Mononuclear cell (primary cell): Measurements from ENCODE around the gene CD209. TPM values are rescaled to one million over a fixed set of nuclear protein-coding genes. Genes with fewer than 3 reads are reported as not detected.

Experiments used
- H3K27me3 ChIP-seq: 2 replicates; pipeline ENCODE4 v1.6.0; 2011; ENCODE audit warnings: low read length, control low read depth; ENCODE audit not compliant: insufficient read depth
- H3K4me1 ChIP-seq: 2 replicates; pipeline ENCODE4 v1.5.1; 2011; ENCODE audit warnings: mild to moderate bottlenecking, low read length, control low read depth; ENCODE audit not compliant: insufficient read depth
- H3K4me3 ChIP-seq: 2 replicates; pipeline ENCODE4 v1.5.1; 2011; ENCODE audit warnings: mild to moderate bottlenecking, low read length, moderate library complexity
- H3K9me3 ChIP-seq: 2 replicates; pipeline ENCODE4 v1.5.1; 2011; ENCODE audit warnings: low read depth, mild to moderate bottlenecking, control low read depth, low read length
- total RNA-seq: library from RNA; depleted of rRNA; stranded (reverse); fragments of >200 nt; gene quantifications from one replicate; pipeline ENCODE4 v1.2.3, GENCODE V29; 2012

CD209 gene
- total RNA-seq, 1 donor, result 0.21 TPM

DNA sequence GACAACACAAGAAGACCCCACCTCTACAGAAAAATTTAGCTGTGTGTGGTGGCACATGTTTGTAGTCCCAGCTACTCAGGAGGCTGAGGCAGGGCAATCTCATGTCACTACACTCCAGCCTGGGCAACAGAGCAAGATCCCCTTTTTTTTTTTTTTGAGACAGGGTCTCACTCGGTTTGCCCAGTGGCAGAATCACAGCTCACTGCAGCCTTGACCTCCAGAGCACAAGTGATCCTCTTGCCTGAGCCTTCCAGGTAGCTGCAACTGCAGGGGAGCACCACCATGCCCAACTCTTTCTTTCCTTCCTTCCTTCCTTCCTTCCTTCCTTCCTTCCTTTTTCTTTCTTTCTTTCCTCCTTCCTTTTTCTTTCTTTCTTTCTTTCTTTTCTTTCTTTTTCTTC is 11.2 kb downstream of the CD209 start:
- Histone ChIP-seq H3K4me3 (no peak overlapping the region), H3K4me1 (peaks cover 35% of the 10 kb centered on the region), H3K27me3 (no peaks in the 10 kb centered on the region), H3K9me3 (no peaks in the 10 kb centered on the region)

DNA sequence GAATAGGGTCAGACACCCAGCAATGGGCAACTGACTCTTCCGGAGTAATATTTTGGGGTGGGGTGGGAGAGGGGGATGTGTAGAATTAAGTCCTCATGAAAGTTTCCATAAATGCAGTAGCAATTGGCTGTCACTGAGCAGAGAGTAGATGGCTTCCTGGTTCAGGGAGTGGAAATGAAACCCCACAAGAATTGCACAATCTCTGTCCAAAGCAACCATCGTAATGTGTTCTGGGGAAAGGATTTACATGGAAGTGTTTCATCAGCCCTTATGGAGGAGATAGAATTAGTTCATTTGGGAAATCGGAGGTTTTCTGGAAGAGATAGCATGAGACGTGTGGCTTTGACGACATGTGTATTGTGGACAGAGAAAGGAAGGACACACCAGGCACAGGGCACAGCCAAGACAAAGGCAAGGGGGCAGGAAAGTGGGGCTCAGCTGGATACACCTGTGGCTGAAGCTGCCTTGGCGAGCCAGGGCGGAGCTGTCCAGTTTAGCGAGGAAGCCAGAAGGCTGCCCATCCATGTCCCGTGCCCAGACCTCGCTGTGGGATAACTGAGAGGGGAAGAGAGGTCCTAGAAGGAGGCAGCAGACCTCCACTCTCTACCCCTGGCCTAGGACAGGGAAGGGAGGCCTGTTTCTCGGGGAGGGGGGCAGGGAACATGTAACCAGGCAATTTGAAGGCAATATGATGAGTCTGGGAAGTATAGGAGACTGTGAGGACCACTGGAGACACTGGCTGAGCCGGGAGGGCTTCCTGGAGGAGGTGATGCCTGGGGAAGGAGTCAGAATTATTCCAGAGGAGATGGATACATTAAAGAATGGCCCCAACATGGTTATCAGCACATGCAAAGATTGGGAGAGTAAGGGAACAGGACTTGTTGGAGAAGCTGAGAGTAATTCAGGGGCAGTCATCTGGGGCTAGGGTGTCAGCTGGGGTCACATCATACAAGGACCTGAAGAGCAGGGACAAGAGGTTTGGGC is 12.8 kb downstream of the CD209 start:
- Histone ChIP-seq H3K9me3 (no peaks in the 10 kb centered on the region), H3K4me3 (no peak overlapping the region), H3K4me1 (peaks cover 32% of the 10 kb centered on the region), H3K27me3 (peaks cover 7% of the 10 kb centered on the region)

DNA sequence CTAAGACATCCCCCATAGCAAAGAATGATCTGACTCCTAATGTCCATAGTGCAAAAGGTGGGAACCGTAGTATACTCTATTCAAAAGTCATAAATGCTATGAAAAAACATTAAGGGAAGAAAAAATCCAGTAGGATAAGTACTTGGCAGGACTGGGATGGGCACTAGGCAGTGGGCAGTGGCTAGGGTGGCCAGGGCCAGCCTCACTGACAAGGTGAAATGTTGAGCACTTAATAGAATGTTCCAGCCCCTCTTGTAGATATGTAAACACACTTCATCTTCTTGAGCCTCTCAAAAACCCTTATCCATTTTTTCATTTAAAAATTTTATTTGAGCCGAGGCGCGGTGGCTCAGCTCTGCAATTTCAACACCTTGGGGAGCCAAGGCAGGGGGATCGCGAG is 14.0 kb downstream of the CD209 start:
- Histone ChIP-seq H3K27me3 (peaks cover 16% of the 10 kb centered on the region), H3K4me1 (peaks cover 43% of the 10 kb centered on the region), H3K4me3 (no peak overlapping the region), H3K9me3 (no peaks in the 10 kb centered on the region)

DNA sequence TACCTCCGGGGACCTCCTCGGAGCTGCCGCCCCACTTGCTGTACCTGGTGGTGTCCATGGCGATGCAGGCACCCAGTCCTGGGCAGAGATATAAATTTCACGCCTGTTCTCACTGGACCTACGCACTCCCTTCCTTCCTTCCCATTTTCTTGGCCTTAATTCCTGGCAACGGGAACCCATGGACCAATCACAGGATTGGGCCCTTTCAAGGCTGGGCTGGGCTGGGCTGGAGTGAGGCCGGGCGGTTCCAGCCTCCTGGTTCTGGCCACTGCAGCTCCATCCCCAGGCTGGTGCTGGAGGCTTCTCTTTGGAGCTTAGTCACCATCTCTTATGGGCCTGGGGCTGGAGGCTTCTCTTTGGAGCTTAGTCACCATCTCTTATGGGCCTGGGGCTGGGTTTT is 15.3 kb downstream of the CD209 start, which contains the start of gene CLEC4G:
TSS of gene CLEC4G (minus strand) at position 66 of the 400 bp plus-strand sequence. CDS start at position 58, 8 bp downstream.
- Histone ChIP-seq H3K27me3 (peaks cover 16% of the 10 kb centered on the region), H3K9me3 (no peaks in the 10 kb centered on the region), H3K4me3 (no peak within 1 kb of the TSS), H3K4me1 (peaks cover 43% of the 10 kb centered on the region)

DNA sequence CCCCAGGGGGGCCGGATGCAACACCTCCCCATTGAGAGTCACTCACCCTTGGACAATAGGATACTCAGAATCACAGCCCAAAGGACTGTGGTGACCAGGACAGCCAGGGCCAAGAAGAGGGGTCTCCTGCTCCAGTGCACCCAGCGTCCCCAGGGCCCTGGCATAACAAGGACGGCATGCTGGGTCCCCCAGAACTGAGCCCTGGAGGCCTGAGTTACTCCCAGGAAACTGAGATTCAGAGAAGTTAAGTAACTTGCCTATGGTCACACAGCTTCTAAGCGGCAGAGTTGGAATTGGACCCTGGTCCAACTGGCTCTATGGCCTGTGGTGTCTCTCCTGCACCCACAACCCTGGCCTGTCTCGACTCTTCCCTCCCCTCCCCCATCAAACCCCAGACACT is 15.7 kb downstream of the CD209 start:
- Histone ChIP-seq H3K27me3 (peaks cover 16% of the 10 kb centered on the region), H3K4me3 (no peak overlapping the region), H3K4me1 (peaks cover 43% of the 10 kb centered on the region), H3K9me3 (no peaks in the 10 kb centered on the region)

DNA sequence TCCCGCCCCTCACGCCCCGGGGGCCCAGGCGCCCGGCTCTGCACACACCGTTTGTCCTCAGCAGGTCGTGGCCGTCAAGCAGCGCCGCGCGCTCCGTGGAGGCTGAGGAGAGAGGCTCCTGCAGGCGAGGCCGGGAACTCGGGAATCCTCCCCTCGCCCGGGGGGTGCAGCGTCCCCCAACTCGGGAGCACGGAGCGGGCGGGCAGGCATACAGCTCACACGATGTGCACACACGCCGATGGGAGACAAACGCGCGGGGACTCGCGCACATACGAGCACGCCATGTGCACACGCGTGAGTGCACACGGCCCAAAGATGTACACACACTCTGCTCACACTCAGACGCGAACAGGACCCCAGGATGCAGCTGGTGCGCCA is 16.1 kb downstream of the CD209 start:
- peaks cover 43% of the 10 kb centered on the region for H3K4me1 ChIP-seq
- no peak overlapping the region for H3K4me3 ChIP-seq
- no peaks in the 10 kb centered on the region for H3K9me3 ChIP-seq
- H3K27me3 ChIP-seq, result peaks cover 16% of the 10 kb centered on the region

DNA sequence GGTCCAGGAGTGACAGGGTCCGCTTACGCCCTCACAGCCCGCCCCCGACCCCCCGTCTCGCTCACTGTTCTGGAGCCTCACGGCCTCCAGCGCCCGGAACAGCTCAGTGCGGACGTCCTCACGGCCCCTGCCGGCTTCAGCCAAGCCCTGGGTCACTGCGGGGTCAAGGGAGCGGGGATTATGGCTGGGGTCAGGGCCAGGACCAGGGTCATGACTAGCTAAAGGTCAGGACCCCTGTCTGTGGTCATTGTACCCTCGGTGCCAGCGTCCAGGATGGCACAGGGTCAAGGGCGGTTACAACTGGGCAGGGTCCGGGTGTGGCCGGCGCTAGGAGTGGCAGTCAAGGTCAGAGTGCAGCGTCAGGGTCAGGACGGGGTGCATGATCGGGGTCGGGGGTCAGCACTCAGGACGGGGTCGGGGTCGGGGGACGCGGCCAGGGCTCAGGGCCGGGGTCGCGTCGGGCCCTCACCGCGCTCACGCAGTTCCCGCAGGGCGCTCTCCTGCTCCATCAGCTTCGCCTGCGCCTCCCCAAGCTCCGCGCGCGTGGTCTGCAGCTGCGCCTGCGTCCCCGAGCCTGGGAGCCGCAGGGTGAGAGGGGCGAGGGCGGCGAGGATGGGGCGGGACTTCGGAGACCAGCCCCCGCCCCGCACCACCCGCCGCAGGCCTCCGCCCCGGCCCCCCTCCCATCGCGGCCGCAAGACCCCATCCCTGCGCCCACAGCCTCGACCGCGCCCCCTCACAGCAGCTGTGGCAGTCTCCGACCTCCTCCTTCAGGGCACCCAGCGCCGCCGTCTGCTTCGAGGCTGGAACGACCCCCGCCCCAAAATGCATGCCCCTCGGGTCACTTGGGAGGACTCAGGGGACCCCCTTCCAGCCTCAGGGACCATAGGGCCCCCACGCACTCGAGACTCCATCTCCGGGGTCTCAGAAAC is 16.8 kb downstream of the CD209 start:
- H3K4me3 ChIP-seq, result no peak overlapping the region
- peaks cover 16% of the 10 kb centered on the region for H3K27me3 ChIP-seq
- H3K9me3 ChIP-seq, result no peaks in the 10 kb centered on the region
- peaks cover 39% of the 10 kb centered on the region for H3K4me1 ChIP-seq

DNA sequence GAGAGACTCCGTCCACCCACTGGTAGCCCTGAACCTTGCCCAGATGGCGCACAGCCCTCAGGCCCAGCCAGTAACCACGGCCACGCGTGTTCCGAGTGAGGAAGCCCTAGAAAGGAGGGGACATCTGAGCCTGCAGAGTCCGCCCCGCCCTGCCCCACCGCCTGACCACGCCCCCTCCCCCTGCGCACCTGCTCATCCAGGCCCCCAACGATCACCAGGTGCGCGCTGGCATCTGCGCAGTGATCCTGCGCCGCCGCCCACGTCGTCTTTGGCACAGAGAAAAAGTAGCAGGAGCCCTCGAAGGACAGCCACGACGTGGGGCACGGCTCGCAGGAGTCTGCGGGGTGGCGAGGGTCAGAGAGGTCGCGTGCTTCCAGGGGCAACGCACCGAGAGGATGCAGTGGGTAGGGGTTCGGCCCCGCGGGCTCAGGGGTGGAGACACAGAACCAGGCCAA is 17.5 kb downstream of the CD209 start:
- H3K4me1 ChIP-seq, result peaks cover 37% of the 10 kb centered on the region
- no peak overlapping the region for H3K4me3 ChIP-seq

DNA sequence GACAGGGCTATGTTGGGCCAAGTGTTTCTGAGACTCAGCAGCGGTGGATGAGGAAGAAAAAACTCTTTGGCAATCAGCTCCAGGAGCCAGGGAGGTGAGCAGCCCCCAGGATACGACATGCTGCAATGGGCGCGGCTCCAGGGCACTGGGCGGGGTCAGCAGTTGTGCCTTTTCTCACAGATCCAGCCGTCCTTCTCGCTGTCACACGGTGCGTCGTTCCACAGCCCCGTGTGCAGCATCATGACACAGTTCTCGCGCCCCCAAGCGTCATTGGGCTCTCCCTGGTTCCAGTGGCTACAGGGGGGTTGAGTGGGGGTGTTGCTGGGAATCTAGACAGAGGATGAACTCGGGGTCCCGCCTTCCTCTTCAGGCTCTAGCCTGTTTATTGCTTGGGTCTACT is 18.1 kb downstream of the CD209 start:
- peaks cover 16% of the 10 kb centered on the region for H3K27me3 ChIP-seq
- H3K4me1 ChIP-seq, result peaks cover 31% of the 10 kb centered on the region
- no peak overlapping the region for H3K4me3 ChIP-seq
- no peaks in the 10 kb centered on the region for H3K9me3 ChIP-seq

More for the DNA sequence above, 17.5 kb downstream of the CD209 start:
- Histone ChIP-seq H3K9me3 (no peaks in the 10 kb centered on the region), H3K27me3 (peaks cover 16% of the 10 kb centered on the region)

DNA sequence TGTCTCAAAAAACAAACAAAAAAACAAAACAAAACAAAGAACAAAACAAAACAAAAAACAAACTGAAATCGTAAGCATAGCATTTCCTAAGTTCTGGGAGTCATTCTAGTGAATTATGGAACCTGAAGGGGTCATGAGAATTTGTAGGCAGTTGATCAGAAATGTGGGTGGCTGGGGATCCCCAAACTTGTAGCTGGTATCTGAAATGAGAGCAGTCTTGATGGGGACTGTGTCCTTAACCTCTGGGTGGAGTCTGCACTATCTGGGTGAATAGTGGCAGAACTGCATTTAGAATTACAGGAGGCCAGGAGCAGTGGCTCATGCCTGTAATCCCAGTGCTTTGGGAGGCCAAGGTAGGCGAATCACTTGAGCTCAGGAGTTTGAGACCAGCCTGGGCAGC is 21.5 kb downstream of the CD209 start:
- no peaks in the 10 kb centered on the region for H3K9me3 ChIP-seq
- H3K4me3 ChIP-seq, result no peak overlapping the region
- H3K4me1 ChIP-seq, result peaks cover 21% of the 10 kb centered on the region
- H3K27me3 ChIP-seq, result peaks cover 16% of the 10 kb centered on the region

DNA sequence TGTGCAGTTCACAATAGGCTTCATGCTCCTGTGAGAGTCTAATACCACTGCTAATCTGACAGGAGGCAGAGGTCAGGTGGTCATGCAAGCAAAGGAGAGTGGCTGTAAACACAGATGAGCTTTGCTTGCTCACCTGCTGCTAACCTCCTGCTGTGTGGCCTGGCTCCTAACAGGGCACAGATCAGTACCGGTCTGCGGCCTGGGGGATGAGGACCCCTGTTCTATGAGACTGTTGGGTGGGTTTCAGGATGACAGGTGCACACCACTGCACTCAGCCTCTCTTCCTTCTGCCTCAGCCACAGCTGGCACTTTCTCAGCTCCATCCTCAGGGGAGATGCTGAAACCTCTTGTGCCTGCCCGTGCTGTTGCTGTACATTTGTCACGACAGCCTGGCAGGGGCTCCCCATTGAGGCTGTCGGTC is 25.1 kb downstream of the CD209 start:
- Histone ChIP-seq H3K4me3 (no peak overlapping the region), H3K4me1 (peaks cover 12% of the 10 kb centered on the region), H3K27me3 (no peaks in the 10 kb centered on the region), H3K9me3 (no peaks in the 10 kb centered on the region)

DNA sequence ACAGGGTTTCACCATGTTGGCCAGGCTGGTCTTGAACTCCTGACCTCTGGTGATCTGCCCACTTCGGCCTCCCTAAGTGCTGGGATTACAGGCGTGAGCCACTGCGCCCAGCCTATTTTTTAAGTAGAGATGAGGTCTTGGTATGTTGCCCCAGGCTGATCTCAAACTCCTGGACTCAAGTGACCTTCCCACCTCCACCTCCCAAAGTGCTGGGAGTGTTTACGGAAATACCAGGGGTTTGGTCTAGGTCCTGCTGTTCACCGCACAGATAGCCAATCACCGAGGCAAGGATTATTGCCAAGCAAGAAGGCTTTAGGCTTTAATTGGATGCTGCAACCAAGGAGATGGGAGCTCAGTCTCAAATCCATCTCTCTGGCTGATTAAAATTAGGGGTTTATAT is 27.0 kb downstream of the CD209 start:
- peaks cover 19% of the 10 kb centered on the region for H3K4me1 ChIP-seq
- H3K27me3 ChIP-seq, result no peaks in the 10 kb centered on the region
- H3K4me3 ChIP-seq, result no peak overlapping the region
- H3K9me3 ChIP-seq, result no peaks in the 10 kb centered on the region

DNA sequence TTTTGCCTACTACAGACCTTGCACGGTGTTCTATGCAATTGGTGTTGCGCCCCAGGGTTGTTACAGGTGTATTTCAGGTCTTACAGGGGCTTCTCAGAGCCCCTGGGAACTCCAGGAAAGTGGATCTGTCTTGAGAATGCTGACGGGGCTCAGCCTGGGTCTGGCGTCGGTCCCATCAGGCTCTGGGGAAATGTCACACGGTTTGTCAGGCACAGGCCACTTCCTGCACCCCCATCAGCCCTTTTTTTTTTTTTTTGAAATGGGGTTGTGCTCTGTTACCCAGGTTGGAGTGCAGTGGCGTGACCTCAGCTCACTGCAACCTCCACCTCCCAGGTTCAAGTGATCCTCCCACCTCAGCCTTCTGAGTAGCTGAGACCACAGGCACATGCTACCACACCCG is 28.7 kb downstream of the CD209 start:
- peaks cover 34% of the 10 kb centered on the region for H3K4me1 ChIP-seq
- no peak overlapping the region for H3K4me3 ChIP-seq
- H3K27me3 ChIP-seq, result no peaks in the 10 kb centered on the region
- no peaks in the 10 kb centered on the region for H3K9me3 ChIP-seq

DNA sequence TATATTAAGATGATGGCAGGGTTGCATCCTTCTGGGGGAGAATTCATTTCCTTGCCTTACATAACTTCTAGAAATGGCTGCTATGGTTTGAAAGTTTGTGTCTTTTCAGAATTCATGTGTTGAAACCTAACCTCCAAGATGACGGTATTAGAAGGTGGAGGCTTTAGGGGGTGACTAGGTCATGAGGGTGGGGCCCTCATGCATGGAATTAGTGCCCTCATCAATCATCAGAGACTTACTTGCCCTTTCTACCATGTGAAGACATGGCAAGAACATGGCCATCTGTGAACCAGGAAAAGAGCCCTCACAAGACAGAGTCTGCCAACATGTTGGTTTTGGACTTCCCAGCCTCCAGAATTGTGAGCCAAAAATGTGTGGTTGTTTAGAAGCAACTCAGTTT is 30.6 kb downstream of the CD209 start:
- Histone ChIP-seq H3K9me3 (no peaks in the 10 kb centered on the region), H3K27me3 (no peaks in the 10 kb centered on the region), H3K4me1 (peaks cover 45% of the 10 kb centered on the region), H3K4me3 (no peak overlapping the region)

DNA sequence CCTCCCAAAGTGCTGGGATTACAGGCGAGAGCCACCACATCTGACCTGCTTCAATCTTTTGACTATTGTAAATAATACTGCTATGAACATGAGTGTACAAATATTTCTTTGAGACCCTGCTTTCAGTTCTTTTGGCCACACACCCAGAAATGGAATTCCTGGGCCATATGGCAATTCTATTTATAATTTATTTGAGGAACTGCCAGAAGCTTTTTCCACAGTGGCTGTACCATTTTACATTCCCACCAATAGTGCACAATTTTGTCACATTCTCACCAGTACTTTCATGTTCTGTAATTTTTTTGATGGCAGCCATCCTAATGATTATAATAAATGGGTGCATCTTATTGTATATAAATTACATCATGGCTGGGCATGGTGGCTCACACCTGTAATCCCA is 31.7 kb downstream of the CD209 start:
- Histone ChIP-seq H3K4me3 (no peak overlapping the region), H3K27me3 (no peaks in the 10 kb centered on the region), H3K9me3 (no peaks in the 10 kb centered on the region), H3K4me1 (peaks cover 47% of the 10 kb centered on the region)
